Measurements from ENCODE around the gene MTRR. TPM values are rescaled to one million over a fixed set of nuclear protein-coding genes. Genes with fewer than 3 reads are reported as not detected.

The MTRR gene
- total and polyA plus RNA-seq, 9 of the 15 experiments (the other 6 are each of a cell fraction or from before 2014, with no cell fraction given): 39.3 to 84.6 (median 66.2) TPM

- TF ChIP-seq AFF1 (IDR thresholded peaks at IDR 0.05; ENCODE audit: low read depth in 1 of 2, partially characterized antibody in 2 of 2) (no peak), NCOA1 (IDR thresholded peaks at IDR 0.05; ENCODE audit: low read depth) (no peak), KDM5B (IDR thresholded peaks at IDR 0.05; ENCODE audit: insufficient replicate concordance, low read depth, low read length) (peak; percentile 93), ZNF197 (CRISPR knock-in tag; IDR thresholded peaks at IDR 0.05; ENCODE audit: low read depth) (no peak), TAL1 (IDR thresholded peaks at IDR 0.05) (no peak), SLC30A9 (CRISPR knock-in tag; IDR thresholded peaks at IDR 0.05) (no peak), MGA (IDR thresholded peaks at IDR 0.05) (peak; percentile 61; the same call in 1 of the 2 replicates), CREM (IDR thresholded peaks at IDR 0.05; ENCODE audit: low read depth) (peak; percentile 93), PRMT5 (CRISPR knock-in tag; IDR thresholded peaks at IDR 0.05) (no peak), SRSF1 (IDR thresholded peaks at IDR 0.05; ENCODE audit: low read depth, low read length) (0 out of 2 replicates have a peak, but pooled peaks have one; percentile 71)
These were observed at the start of gene MTRR, which contains the start of gene FASTKD3 (continued) for GRCh38 chr5:7868773-7869473.

Data from K562 (cell line).